Measurements from ENCODE around the gene MRPS5.
A peak's percentile ranks its signal among the peaks of the same experiment; 100 is the strongest.
"Not testable (repeated sequence)": the region's sequence is repeated elsewhere in the genome, so short reads cannot be mapped to it uniquely, and the experiment has no call there.

The MRPS5 gene

DNA sequence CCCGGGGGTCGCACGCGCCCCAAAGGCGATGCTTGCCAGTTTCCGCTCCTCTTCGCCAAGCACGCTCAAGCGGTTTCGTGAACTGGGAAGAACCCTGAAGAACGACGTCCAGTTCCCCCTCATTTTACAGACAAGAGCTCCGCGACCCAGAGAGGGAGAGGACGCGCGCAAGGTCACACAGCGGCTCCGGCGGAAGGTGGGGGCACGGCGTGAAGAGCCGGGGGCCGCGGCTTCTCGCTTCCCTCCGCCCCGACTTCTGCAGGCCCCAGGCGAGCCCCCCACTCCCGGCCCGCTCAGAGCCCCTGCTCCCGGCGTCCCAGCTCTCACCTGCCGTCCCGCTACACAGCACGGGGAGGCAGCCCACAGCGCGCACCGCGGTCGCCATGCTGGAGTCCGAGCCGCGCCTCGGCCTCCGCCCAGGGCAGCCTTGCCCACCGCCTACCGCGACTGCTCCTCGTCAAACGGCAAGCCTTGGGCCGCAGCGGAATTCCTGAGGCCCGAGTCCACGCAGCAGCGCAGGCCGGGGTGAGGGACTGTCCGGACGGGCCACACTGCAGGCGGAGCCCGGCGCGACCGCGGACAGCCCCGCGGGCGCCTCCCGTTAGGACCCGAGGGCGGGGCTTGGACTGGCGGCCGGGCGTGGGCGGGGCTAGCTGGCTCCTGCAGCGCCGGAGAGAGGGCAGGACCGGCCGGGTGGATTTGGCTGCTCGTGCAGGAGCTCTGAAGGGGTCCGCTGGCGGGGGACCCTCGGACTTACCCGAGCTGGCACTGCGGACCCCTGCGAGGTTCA lies at the start of gene MRPS5:
Gene MRPS5, minus strand, starts transcription at position 402 of the 790 bp plus-strand sequence. Its CDS starts 17 bp downstream, at position 385.
- DNase-seq: peak; percentile 81

DNA sequence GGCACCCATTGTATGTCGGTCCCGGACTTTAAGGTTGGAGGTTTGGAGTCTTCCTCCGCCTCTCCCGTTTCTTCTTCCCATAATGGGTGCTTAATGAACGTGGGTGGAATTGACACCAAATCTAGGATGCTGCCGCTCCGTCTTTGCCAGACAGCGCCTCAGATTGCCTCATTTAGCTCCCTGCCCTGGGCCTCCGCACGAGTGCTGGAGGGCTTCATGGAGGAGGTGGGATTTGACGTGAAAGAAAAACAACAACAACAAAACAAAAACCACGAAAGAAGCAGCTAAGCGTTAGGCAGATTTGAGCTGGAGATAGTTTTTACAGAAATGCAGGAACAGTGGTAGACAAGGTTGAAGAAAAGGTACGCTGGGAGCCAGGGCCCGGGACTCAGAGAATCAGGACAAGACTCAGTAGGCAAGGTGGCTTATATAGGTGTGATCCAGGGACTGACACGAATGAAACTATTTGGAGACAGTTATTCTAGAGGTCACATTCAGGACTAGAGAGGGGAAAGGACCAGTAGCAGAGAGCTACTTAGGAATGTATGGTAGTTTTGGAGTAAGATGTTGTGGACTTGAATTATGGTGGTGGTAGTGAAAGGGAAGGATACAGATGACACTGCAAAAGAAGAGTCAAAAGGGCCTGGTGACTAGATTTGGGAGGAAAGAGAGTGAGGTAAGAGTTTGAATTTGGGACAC lies 44.6 kb upstream of the MRPS5 start:
- DNase-seq: no peak

DNA sequence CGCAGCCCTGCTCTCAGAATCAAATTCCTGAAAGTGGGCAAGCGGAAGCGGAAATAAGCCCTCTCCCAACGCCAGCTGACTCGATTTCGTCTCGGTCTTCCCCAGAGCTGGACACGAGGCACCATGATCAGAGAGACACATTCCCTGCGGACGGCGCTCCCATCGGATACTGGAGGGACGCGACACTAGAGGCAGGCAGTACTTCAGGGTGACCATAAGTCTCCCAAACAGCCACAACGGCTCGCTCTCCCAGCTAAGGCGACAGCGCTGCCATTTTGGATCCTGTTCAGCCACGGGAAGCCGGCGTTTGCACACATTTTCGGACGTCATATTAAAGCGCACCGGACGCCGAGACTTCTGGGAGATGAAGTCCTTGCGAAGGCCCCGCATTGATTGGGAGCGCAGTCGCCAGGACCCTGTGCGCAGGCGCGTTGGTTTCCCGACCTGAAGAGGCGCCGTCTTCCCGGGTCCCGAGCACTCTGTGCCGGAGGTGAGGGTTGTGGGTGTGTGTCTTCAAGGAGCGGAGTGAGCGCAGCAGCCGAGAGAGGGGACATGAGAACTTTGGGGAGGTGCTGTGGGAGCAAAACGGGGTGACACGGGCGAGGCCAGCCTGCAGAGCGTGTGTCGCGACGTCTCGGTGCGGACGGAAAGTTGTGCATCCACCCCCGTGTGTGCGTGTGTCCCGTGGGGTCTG lies 43.9 kb upstream of the MRPS5 start, which contains the start of gene ZNF2:
Gene ZNF2, plus strand, starts transcription at position 439 of the 694 bp plus-strand sequence. CDS start 10,418 bp downstream, outside the sequence.
- peak; percentile 94 for DNase-seq

DNA sequence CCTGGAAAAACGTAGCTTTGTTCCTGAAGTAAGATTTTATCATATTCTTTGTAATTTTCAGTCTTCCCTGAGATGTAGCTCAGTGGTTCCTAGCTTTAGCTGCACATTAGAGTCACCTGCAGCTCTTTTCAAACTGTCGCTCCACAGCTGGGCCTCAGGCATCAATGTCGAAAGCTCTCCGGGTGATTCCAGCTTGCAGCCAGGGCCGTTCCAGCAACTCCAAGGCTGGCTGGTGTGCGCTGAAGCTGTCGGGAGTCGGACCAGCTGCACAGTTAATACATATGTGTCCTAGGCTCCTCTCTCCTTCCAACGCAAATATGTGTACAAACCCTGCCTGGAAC lies 43.4 kb upstream of the MRPS5 start:
- no peak for DNase-seq

DNA sequence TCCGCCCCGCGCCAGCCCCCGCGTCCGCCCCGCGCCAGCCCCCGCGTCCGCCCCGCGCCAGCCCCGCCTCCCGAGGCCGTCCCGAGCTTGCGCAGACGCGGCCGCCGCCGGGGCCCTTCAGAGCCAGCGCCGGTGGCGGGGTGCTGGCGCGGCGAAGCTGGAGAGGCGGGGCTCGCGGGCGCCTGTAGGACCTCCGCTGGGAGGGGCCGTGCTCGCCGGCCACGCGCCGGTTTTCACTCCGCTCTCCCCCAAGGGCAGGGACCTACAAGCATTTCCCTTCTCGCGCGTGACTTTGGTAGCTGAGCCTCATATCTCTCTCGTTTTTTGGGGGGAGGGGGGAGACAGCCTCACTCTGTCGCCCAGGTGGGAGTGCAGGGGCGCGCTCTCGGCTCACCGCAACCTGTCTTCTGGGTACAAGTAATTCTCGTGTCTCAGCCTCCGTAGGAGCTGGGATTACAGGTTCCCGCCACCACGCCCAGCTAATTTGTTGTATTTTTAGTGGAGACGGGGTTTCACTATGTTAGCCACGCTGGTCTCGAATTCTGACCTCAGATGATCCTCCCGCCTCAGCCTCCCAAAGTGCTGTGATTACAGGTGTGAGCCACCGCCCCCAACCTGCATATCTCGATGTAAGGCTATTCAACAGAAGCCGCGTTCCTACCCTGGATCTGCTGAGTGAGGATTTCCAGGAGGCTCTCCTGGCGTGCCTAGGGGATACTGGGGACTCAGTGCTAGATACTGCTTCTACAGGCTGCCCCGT lies 38.3 kb upstream of the MRPS5 start, which contains the start of gene ZNF514:
Gene ZNF514, minus strand, starts transcription at position 159 of the 760 bp plus-strand sequence. CDS start 6,595 bp downstream, outside the sequence.
- peak; percentile 70 for DNase-seq

DNA sequence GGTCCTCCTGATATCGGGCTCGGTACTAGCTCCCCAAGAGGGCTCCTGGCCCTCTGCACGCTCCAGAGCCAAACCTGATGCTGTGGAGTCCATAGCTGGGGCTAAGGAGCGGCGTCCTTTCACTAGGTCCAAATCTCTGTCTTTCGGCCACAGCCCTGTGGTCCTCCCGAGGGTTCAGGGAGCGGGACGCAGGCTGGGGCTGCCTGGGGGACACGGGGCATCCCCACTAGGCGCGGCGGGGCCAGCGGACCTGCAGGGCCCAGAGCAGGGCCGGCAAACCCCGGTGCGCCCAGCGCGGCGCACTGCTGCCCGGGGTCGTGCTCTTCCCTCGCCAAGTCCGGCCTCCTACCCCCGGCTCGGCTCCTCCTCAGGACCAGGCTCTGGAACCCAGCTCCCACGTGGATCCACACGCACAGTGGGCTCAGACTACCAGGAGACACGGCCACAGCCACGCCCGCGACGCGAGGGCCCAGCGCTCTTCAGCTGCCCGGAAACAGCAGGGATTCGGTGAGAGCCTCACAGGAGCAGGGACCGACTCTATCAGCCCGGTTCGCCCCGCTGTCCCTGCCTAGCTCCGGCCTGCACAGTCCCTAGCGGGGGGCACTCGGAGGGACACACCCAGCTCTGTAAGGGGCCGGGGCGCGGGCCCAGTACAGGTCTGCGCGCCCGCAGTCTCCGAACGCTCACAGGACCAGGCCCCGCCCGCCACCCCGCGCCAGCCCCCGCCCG lies 37.4 kb upstream of the MRPS5 start:
- DNase-seq: no peak

DNA sequence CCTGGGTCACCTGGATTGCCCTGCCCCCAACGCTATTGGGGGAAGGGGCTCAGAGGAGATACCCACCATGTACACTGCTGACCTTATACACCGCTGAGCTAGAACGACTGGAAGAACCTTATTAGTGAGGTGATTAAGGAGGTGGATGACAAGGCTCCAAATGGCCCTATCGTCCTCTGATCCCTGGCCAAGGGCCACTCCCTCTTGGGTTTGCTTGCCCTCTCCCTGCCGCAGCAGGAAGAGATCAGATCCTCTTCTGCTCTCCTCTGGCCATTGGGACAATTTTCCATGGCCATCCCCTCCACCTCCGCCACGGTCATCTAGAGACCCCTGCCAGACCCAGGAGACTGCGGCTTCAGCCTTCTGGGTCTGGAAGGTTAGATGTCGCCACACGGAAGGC lies 36.8 kb upstream of the MRPS5 start:
- no peak for DNase-seq

DNA sequence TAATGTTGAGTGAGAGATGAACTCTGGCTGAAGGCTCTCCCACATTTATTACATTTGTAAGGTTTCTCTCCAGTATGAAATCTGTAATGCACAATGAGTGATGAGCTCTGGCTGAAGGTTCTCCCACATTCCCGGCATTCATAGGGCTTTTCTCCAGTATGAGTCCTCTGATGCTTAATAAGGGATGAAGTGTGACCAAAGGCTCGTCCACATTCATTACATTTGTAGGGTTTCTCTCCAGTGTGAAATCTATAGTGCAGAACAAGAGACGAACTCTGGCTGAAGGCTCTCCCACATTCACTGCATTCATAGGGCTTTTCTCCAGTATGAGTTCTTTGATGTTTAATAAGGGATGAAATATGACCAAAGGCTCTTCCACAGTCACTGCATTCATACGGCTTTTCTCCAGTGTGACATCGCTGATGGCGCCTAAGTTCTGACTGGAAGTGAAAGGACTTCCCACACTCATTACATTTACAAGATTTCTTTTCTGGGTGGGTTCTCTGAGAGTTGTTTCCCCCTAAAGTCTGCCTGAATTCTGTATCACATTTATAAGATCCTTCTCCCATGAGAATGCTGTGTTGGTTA lies 27.9 kb upstream of the MRPS5 start:
- DNase-seq: no peak

DNA sequence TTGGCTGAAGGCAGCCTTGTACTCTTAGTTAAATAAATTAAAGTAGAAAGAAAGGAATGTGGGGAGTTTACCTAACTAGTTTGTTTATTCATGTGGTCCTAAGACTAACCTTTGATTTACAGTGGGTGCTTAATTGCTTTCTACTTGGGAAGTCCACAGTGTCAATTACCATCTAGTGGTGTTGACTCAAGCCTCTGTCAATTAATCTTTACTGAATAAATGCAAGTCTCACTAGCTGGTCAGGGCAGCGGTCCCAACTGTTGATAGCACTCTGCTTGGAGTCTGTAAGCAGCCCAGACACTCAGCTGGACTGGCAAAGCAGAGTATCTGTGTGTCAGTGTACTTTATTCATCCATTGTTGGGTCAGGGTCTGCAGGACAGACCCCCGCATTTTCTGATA lies 22.2 kb upstream of the MRPS5 start:
- no peak for DNase-seq

DNA sequence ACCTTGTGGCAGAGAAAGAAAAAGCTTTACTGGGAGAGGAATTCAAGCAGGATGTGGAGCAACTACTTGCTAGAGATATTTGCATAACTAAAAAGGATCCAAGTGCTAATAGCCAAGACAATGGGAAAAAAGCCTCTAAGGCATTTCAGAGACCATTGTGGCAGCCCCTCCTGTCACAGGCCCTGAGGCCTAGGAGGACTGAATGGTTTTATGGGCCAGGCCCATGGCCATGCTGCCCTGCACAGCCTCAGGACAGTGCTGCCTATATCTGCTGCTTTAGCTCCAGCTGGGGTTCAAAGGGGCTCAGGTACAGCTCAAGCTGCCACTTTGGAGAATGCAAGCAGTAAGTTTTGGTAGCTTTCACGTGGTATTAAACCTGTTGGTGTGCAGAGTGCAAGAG lies 17.1 kb upstream of the MRPS5 start:
- DNase-seq: no peak

DNA sequence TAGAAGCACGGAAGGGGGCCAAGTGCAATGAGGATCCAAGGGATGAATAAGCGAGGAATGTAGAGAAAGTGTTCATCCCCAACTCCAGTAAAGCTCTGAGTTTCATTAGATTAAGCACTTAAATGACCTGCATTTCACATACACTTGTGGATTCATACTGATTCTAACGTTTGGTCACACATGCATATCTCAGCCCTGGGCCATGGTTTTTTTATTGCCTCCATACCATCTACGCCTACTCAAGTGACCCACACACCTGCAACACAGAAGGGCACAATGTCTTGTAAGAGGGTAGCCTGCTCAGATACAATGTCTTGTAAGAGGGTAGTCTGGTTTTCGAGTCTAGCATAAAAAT lies 566 bp upstream of the MRPS5 start:
- no peak for DNase-seq

DNA sequence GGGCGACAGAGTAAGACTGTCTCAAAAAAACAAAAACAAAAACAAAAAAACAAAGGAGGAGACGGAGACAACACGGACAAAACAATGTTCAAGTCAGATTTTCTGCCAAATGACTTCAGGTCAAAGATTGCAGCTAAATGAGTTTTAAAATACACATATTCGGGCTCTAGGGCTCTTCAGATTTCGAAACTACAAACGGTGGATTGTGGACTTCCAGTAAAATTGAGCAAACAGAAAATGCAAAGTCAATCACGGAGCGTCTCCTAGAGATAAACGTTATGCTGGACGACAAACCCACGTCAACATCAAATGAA lies 558 bp downstream of the MRPS5 start:
- DNase-seq: no peak

DNA sequence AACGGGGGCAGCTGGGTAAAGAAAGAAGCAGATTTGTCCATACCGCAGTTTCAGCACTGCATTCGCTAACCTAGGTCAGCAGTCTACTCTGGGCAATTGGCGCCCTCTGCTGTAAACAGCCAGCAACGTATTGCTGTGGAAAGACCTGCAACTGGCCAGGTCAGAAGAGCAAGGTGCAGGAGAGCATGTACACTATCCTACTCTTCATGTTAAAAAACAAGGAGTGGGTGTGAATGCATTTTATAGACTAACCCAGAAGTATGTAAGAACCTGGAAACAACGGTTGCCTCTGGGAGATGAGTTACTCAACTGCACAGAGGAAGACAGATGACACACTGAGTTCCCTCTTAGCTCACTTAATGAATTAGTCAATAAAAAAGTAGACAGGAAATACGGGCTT lies 6.2 kb downstream of the MRPS5 start:
- peak; percentile 64 for DNase-seq

DNA sequence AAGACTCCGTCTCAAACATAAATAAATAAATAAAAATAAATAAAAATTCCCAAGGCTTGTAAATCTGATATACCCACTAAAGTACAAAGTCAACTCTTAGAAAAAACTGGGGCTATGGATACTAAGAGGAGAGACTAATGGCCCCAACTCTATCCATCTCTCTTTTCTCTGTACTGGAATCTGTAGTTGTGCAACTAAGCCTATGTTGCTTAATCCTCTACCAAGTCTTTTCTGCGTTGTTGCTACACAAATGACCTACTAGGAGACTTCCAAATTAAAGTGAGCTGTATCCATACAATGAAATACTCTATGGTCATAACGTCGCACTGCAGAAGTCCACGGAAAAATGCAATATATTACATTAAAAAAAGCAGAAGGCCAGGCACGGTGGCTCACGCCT lies 8.1 kb downstream of the MRPS5 start:
- DNase-seq: no peak

DNA sequence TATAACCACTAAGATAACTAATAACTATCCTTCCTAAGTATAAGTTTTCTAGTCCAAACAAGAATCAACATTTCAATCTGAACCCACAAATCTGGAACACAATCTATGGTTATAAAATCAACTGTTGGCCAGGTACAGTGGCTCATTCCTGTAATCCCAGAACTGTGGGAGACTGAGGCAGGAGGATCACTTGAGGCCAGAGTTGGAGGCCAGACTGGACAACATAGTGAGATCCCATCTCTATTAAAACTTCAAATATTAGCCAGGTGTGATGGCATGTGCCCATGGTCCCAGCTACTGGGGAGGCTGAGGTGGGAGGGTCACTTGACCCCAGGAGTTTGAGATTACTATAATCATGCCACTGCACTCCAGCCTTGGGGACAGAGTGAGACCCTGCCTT lies 11.2 kb downstream of the MRPS5 start:
- DNase-seq: no peak

DNA sequence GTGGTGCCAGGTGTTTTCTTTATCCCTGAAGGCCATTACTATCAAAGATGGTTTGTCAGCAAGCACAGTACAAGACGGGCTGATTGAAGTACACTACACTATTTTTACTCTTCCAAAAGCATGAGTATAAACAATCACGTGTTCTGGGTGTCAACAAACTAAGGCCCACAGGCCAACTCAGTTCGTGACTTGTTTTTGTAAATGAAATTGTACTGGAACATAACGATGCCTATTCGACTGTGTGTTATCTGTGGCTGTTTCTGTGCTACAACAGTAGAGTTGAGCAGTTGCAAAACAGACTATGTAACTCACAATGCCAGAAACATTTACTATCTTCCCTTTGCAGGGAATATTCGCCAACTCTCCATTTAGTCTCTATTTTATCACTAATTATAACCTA lies 12.3 kb downstream of the MRPS5 start:
- DNase-seq: no peak

DNA sequence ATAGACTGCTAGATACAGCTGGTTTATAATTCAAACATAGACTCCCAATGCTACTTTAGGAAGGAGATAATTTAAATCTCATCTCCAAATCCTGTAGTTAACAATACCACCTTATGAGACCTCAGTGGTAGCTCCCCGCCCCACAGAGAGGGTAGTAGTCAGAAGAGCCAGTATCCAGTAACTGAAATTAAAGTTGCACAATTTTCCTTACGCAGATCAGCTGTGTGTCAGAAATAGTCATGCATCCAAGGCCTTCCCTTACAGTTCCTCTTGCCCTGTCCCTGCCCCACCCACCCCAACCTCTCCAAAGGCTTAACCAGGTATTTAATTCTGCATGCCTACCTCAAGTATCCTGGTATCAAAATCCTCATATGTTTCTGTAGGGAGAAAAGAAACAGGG lies 15.5 kb downstream of the MRPS5 start:
- no peak for DNase-seq

DNA sequence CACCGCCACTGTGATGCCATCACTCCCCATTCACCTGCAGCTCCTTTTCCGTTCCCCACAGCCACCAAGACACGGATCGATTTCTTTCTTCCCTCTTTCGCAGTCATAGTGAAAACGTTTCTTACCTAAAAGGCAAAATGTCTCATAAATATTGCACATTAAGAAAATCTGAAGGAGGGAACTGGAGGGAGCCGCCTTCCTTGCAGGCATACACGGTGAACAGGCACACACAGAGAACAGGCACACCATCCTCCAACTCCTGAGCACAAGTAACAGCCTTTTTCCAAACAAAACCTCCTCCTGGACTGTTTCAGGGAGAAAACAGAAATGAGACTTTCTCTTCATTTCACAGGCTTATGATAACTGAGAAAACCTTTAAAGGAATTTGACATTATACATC lies 17.0 kb downstream of the MRPS5 start:
- no peak for DNase-seq

DNA sequence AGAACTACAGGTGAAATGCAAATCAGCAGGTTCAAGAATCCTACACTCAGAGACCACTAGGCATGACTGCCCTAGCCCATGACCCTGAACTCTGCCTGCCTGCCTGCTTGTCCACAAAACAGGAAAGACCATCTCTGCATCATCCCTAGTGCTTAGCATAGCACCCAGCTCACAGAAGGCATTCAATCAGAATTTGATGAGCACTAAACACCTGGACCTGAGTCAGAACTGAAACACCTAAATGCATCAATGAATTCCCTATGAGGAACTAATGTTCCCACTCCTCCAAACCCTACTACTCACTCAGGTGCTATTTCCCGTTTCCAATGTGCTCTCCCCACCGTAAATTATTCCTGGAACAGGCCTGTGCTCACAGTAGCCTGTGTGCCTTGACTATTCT lies 21.7 kb downstream of the MRPS5 start:
- no peak for DNase-seq

DNA sequence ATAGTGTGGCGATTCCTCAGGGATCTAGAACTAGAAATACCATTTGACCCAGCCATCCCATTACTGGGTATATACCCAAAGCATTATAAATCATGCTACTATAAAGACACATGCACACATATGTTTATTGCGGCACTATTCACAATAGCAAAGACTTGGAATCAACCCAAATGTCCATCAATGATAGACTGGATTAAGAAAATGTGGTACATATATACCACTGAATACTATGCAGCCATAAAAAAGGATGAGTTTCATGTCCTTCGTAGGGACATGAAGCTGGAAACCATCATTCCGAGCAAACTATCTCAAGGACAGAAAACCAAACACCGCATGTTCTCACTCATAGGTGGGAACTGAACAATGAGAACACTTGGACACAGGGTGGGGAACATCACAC lies 23.3 kb downstream of the MRPS5 start:
- not testable (repeated sequence) for DNase-seq

DNA sequence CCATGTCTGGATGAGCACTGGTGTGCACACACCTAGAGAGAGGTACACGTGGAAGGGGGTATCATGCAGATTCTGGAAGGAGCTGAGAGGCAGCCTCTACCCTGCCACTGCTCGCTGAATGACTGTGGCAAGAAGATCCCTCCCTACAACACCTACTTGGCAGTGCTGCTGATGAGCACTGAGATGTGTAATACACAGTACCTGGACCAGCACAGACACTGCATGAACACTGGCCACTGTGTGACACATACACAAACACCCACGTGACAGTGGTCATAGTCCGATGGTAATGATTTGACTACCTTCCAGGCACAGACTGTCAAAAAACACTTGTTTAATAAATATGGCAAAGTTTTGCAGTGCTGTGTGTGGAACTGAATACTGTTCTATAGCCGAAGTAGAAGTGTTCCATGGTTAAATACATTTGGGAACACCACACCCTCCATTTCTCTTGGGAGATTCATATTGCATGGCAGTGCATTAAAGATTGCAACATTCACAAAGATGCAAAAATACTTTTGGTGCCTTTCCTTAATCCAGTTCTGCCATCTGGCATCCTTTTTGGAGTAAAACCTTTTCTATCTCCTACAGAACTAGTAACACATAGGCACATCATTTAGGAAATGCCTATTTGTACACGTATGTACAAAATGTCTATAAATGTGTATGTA lies 29.6 kb downstream of the MRPS5 start:
- no peak for DNase-seq

DNA sequence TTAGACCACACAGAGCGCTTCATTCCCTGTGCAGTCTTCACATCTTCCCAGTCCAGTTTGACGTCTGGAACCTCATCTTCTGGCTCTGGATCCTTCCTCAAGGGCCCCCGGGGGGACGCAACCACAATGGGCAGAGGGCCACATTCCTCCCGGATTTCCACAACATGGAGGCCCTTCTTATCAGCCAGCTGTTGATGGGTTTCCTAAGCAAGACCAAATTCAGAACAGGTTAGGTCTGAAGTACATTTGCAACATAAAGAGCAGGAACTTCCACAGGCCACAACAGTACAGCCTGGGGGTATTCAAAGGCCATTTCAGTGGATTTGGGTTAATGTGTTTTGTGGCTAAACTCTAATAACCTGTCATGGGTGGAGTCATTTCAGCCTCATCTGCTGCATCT lies 34.2 kb downstream of the MRPS5 start:
- DNase-seq: no peak

Data from activated effector memory CD4-positive, alpha-beta T cell treated with Interleukin-2 at 50 U/mL for 16 hours (primary cell).